NCI-H446 (cell line): ENCODE results near the gene ATP1A4.
A peak's percentile ranks its signal among the peaks of the same experiment; 100 is the strongest.

ENCODE experiments used
- DNase-seq, 2 experiments: peaks; one replicate each; lab custom pipeline; 2025; lab: John Stamatoyannopoulos, UW

The ATP1A4 gene

DNA sequence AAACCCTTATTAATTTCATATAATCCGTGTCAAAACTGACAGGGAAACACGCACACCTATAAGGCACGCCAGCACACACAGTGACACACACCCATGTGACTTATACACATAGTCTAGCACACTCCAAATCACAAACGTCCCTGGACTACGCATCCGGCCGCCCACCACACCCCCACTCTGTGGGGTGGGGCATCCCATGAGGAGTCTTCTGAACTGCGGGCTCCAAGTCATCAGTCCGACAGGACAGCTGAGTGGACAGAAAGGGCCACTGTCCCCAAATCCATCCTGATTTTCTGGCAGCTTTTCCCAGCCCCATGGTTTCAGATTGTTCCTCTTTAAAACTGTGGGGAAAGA, 54.6 kb downstream of the ATP1A4 start:
- peak in 1 of 2 experiments; percentile 15 for DNase-seq

GRCh38 chr1:160206421-160207117, 55.2 kb downstream of the ATP1A4 start:
- DNase-seq: no peak

- DNase-seq: no peak
These were observed 55.8 kb downstream of the ATP1A4 start for GRCh38 chr1:160207118-160207650.

GRCh38 chr1:160207771-160208556, 56.6 kb downstream of the ATP1A4 start:
- no peak for DNase-seq

- no peak for DNase-seq
These were observed 57.3 kb downstream of the ATP1A4 start for GRCh38 chr1:160208557-160209320.

DNA sequence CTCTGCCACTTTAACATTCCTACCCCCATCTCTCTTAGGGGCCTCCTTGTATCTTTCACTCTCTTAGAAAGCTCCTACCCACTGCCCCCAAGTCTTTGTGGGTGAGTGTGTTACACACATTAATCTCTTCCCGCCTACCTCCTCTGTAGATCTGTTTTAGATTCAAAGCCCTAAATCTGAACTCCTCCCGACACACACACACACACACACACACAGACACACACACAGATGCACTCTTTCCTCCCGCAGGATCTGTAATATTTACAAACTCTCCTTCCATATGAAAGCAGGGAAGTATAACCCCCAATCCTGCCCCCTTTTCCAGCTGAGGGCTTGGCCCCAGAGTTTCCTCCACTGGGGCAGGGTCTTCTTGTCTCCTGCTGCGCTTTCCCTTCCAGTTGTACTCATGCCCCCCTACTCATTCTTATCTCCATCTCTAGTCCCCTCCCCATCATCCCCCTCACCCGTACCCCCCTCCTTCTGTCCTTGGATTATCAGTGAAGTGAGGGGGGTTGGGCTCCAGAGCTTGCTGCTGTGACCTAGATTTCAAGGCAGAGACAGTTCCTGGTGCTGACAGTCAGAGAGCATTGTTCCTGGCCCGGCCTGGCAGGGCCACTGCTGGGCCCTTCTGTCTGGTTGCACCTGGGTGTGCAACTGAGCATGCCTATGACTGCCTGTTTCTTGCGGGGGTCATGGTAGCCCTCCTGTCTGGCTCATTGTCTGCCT, 58.1 kb downstream of the ATP1A4 start:
- no peak for DNase-seq

GRCh38 chr1:160210561-160210960, 59.2 kb downstream of the ATP1A4 start:
- DNase-seq: no peak

DNA sequence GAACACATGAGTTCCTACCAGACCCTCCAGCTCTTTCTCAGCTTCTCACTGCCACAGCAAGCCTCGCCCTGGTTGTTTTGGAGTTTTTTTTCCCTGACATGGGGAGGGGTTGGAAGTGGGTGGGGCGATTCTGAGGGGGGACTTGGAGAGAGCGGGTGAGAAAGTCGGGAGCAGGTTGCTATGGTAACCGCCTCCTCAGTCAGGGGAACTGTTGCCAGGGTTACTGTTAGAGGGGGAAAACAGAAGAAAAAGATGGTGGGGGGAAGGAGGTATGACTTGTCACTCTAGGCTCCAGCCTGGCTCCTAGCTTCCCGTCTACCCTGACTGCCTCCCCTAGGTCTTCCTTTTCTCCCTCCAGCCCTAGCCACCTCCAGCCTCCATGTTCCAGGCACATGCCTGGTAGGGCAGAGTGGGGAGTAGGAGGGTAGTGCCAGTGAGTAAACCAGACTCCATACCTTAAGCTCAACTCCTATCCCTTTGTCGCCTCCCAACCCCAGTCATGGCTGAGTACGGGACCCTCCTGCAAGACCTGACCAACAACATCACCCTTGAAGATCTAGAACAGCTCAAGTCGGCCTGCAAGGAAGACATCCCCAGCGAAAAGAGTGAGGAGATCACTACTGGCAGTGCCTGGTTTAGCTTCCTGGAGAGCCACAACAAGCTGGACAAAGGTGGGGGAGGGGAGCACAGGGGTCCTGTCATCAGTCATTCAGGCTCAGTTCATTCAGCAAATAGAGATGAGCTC, 59.8 kb downstream of the ATP1A4 start:
- no peak for DNase-seq

GRCh38 chr1:160214481-160215140, 63.2 kb downstream of the ATP1A4 start:
- DNase-seq: no peak

GRCh38 chr1:160216301-160216700, 64.9 kb downstream of the ATP1A4 start:
- DNase-seq: no peak

- peak in 1 of 2 experiments; percentile 14 for DNase-seq
These were observed 66.2 kb downstream of the ATP1A4 start for GRCh38 chr1:160217481-160218051.

DNA sequence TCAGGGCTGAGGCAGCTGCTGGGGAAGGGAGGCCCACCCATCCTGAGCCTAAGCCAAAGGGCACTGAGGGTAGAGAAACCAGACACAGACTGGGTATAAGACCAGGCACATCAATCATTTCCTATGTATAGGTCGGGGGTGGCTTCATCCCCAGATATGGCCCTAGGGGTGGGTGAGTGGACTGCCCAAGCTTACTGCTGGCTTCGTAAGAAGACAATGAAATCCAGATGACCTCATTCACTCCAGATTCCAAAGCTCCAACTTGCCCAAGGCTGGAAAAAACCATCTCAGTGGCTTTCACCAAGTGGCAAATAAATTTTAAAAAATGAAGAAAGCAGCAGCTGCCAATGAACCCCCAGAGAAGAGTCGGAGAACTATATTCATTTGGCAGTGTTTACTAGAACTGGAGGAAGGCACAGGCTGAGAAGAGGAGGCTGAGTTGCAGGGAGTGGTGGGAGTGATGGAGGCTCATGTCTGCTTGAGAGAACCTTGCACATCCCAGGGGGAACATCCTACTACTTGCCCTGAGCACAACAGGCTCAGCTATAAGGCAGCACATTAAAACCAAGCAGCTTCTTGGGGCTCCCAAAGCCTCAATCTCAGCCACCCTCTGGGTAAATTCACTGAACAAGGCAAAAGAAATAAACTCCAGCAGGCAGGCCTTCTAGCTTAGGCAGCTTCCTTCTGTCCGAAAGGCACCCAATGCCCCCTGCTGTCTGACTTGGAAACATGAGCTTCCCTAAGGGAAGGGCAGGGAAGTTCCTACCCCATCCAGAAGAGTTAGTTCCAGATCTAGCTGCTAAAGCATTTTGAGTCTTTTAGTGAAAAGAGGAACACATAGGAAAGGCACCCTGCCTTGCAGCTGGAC, 67.9 kb downstream of the ATP1A4 start:
- peak in 1 of 2 experiments; percentile 10 for DNase-seq

DNA sequence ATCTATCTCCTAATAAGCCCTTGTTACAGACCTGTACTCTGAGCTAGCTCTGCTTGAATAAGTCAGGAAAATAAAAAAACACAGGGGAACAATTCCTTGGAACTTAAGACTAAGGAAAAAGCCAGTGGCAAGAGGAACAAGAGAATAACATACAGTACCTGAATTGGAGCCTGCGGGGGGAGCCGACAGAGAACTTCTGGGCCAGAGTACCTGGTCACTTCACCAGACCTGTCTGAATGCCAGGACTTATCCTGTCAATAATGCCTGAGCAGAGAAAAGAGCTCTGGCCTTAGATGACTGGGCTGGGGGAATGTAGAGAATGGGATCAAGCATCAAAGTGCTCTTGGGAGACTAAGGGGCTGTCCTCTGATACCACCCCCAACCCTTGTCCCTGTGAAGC, 68.9 kb downstream of the ATP1A4 start:
- no peak for DNase-seq

GRCh38 chr1:160221089-160221488, 69.7 kb downstream of the ATP1A4 start:
- no peak for DNase-seq

- DNase-seq: no peak
These were observed 71.1 kb downstream of the ATP1A4 start for GRCh38 chr1:160222546-160222945.

DNA sequence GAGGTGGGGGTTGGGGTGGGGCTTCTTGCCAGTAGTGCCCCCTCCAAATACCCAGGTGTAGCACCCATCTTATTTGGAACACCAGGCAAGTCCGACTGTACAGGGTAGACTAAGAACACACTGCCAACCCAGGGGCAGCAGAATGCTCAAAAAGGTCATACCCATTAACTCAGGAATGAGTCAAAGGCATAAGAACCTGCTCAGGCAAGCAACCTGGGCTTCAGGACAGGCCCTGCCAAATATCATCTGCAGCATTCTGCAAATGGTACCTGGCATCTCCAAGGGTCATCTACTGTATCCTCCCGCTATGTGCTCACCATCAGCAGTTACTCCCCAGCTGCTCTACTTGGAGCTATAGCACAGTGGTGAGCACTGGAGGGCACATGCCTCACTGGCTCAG, 73.2 kb downstream of the ATP1A4 start:
- no peak for DNase-seq

GRCh38 chr1:160225345-160225744, 73.9 kb downstream of the ATP1A4 start:
- no peak for DNase-seq

- DNase-seq: no peak
These were observed 75.2 kb downstream of the ATP1A4 start for GRCh38 chr1:160226623-160227022.

GRCh38 chr1:160227034-160227433, 75.6 kb downstream of the ATP1A4 start:
- DNase-seq: no peak
